Amniotic epithelial cell (primary cell): ENCODE data around the gene PRR22.

Source experiments
- DNase-seq: peaks from one replicate; pipeline ENCODE4 v3.0.0-alpha.2; 2010; ENCODE audit warnings: low read depth

PRR22 gene

GRCh38 chr19:5814123-5814851 lies 29.7 kb upstream of the PRR22 start:
- DNase-seq, result no peak

GRCh38 chr19:5811117-5811516 lies 26.6 kb upstream of the PRR22 start:
- no peak for DNase-seq

- no peak for DNase-seq
Measured at GRCh38 chr19:5809469-5809868, 24.9 kb upstream of the PRR22 start.

DNA sequence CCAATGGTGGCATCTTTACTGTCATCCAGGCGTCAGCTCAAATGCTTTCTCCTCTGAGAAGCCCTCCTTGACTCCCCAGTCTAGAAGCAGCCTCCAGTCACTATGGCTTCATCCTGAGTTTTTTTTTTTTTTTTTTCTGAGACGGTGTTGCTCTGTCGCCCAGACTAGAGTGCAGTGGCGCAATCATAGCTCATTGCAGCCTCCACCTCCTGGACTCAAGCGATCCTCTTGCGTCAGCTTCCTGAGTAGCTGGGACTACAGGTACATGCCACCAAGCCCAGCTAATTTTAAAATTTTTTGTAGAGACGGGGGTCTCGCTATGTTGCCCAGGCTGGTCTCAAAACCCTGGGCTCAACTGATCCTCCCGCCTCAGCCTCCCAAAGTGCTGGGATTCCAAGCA lies 24.5 kb upstream of the PRR22 start:
- DNase-seq, result peak; percentile 33

DNA sequence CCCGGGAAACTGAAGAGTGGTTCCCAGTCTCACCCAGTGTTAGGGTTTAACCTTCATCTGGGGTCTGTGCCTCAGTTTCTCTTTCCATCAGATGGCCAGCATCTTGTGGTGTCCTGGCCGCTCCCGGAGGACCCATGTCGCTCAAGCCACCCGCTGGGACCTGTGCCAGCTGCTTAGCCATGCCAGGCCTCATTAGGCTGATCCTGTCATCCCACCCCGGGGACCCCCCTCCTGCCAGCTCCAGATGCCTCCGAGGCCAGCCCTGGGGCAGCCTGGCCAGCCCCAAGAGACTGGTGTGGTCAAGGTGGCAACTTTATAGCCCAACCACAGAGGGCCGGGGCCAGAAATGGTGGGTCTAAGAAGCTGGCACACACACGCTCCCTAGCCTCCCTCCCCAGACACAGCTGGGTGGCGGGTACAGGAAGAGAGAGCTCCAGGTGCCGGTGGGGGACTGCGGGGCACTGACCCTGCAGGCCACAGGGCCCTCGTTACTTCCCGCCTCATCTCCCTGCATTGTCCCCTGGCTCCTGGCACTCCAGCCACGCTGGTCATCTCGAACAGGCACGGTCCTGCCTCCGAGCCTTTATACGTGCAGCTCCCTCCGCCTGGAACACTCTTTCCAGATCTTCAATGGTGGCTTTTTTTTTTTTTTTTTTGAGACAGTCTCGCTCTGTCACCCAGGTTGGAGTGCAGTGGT lies 23.7 kb upstream of the PRR22 start:
- no peak for DNase-seq

- DNase-seq, result no peak
Measured at GRCh38 chr19:5806905-5807304, 22.4 kb upstream of the PRR22 start.

- no peak for DNase-seq
Measured at GRCh38 chr19:5806133-5806489, 21.6 kb upstream of the PRR22 start.

DNA sequence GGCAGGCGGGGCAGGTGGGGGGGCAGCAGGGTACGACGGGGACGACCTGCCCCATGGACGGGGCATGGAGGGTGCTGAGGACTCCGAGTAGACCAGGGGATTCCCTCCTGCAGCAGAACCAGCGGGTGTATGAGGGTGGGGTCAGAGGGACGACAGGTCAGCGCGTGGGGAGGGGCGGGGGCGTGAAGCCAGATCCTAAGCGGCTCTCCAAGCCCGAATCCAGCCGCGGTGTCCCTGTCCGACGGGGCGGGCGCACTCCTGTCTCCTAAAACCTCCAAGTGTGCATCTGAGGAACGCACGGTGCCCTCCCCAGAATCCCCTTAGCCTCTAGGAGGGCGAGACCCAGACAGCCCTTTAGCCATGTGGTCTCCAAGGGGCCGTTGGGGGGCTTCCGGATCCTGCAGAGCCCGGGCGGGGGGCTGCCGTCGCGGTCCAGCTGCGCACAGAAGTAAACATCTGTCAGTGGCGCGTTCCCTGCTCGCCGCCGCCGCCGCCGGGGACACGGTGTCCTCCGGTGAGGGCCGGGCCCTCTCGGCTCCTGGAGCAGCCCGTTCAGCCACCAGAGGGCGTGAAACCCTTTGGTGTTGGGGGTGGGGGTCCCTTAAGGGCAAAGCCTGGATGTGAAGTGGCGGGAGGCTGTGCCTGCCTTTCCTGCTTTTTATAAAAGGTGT lies 21.1 kb upstream of the PRR22 start:
- peak; percentile 27 for DNase-seq

- no peak for DNase-seq
Measured at GRCh38 chr19:5804516-5805461, 20.2 kb upstream of the PRR22 start, which contains the start of gene NRTN. Gene NRTN, plus strand, starts transcription at chr19:5805067. Its CDS starts 19,099 bp downstream, at chr19:5824166.

DNA sequence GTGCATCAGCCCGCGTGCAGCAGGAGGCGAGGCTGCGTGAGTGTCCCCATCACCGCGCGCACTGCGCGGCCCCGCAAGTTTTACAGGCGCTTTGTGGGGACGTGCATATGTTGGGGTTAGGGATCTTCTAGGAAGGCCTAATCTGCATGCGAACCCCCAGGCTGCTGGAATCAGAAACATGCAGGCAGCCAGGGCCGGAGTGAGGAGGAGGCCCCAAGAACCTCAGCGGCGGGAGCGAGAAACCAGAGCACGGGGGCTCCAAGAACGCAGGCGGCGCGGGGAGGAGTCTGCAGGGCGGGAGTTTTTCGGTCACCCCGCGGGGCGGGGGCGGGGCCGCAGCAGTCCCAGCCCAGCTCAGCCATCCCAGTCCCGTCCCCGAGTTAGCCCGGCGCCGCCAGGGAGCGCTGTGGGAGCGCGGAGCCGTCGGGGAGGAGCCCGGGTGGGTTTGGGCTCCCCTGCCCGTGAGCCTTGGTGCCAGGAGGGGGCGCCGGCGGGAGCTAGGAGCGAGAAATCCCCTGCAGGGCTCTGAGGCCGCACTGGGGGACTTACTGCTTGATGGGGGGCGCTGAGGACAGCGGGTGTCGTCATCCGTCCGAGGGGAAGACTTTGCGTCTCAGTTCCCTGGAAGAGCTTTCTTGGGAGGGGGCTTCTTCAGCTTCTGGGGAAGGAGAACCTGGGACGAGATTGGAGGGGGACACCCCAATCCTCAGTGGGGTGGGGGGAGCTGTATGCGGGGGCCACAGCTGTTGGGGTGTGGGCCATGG lies 19.4 kb upstream of the PRR22 start:
- DNase-seq, result peak; percentile 70

- no peak for DNase-seq
Measured at GRCh38 chr19:5803441-5803751, 18.9 kb upstream of the PRR22 start.

GRCh38 chr19:5801796-5802619 lies 17.5 kb upstream of the PRR22 start:
- DNase-seq, result peak; percentile 34

DNA sequence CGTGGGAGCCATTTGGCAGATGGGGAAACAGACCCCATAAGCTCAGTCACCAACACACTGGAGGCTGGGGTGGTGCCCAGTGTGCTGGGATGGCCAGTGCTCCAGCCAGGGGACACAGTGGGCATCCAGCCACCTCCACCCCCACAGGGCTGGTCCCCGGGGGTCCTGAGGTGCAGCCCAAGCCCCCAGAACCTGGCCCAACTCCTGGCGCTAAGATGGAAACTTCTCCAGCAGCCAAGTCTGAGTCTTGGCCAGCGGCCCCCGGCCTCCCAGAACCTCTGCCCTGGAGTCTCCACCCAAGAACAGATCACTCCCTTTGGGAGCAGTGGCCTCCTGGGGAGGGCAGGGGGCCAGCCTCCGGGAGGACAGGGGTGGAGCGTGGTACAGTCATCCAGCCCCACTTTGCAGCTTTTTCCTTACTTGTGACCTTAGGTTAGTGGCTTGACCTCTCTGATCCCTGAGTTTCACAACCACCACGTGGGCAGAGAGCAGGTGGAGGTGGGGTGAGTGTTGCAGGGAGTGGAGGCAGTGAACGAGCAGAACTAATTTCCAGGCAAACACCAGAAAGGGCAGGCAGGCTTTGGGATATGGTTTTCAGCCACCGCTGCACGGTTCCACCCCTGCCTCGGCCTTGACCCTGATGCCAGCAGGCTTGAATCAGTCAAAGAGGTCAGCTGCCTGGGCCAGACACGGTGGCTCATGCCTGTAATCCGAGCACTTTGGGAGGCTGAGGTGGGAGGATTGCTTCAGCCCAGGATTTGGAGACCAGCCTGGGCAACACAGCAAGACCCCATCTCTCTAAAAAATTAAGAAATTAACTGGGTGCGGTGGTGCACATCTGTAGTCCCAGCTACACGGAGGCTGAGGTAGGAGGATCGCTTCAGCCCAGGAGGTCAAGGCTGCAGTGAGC lies 16.1 kb upstream of the PRR22 start:
- DNase-seq, result no peak

- no peak for DNase-seq
Measured at GRCh38 chr19:5799247-5800241, 15.0 kb upstream of the PRR22 start.

- no peak for DNase-seq
Measured at GRCh38 chr19:5798244-5798643, 13.7 kb upstream of the PRR22 start.

- no peak for DNase-seq
Measured at GRCh38 chr19:5795382-5795919, 10.9 kb upstream of the PRR22 start.

- no peak for DNase-seq
Measured at GRCh38 chr19:5793188-5793587, 8.6 kb upstream of the PRR22 start.

DNA sequence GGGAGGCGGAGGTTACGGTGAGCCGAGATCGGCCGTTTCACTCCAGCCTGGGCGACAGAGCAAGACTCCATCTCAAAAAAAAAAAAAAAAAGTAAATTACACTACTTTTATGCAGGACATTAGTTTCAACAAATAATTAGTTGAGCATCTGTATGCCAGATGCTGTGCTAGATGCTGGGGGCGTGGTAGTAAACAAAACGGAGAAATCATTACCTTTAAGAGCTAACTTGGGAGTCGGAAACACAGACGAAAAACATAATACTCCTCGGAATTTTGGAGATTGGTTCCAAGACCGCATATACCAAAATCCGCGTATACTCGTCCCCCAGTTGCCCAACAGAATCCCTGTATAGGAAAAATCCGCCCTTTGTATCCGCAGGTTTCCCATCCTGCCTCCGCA lies 7.7 kb upstream of the PRR22 start:
- no peak for DNase-seq
